22Rv1 (cell line): ENCODE results near the gene KLHL11.

Experiments
- H3K27ac ChIP-seq: fragments of 450-650 bp; 2 replicates; pipeline ENCODE4 v1.5.1; 2017
- ZFX ChIP-seq: fragments of 450-650 bp; IDR thresholded peaks from 2 replicates; pipeline ENCODE4 v1.6.1; 2017; ENCODE audit warnings: antibody characterized with exemption, borderline replicate concordance
- TF ChIP-seq, protein P1 (sequence below): fragments of 450-650 bp; IDR thresholded peaks from 2 replicates; pipeline ENCODE4 v1.5.1; 2017; ENCODE audit warnings: mild to moderate bottlenecking

KLHL11 gene

DNA sequence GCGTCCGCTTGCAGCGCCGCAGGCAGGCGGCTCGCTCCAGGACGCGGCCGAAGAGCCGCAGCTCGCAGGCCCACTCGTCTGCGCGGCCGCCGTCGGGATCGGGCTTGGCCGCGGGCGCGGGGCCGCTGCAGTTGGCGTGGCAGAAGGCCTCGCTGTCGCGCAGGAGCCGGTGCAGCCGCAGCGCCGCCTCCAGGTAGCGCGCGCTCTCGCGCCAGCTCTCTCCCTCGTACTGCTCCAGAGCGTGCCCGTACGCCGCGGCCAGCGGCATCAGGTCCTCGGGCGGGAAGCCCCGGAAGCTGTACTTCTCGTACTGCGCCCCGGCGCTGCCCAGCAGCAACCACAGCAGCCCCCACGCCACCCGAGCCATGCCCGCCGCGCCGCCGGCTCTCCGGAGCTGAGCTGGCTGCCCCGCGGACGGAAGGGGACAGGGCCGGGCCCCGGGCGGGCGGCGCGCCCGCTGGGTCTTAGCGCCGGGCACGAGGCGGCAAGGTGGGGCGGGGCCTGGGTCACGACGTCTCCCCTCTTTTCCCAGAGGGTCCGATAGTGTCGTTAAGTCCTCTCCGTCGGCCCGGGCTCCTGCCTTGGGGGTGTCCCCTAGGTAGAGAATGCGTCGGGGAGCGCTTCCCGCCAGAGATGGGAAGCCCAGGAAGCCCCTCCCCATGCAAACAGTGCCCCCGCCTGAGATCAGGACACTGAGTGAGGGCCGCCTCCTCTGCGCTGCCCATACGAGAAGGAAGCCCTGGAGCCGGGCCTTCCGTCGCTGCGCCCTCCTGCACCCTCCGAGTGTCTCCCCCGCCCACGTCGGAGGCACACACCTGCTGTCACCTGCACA, 53.5 kb downstream of the KLHL11 start, which contains the start of gene P3H4:
Gene P3H4 (minus strand): TSS at position 401 of the 832 bp plus-strand sequence. CDS start 34 bp downstream, at position 367.
- peak within 1 kb of the TSS; percentile 92 for H3K27ac ChIP-seq
- TF ChIP-seq, protein P1, sequence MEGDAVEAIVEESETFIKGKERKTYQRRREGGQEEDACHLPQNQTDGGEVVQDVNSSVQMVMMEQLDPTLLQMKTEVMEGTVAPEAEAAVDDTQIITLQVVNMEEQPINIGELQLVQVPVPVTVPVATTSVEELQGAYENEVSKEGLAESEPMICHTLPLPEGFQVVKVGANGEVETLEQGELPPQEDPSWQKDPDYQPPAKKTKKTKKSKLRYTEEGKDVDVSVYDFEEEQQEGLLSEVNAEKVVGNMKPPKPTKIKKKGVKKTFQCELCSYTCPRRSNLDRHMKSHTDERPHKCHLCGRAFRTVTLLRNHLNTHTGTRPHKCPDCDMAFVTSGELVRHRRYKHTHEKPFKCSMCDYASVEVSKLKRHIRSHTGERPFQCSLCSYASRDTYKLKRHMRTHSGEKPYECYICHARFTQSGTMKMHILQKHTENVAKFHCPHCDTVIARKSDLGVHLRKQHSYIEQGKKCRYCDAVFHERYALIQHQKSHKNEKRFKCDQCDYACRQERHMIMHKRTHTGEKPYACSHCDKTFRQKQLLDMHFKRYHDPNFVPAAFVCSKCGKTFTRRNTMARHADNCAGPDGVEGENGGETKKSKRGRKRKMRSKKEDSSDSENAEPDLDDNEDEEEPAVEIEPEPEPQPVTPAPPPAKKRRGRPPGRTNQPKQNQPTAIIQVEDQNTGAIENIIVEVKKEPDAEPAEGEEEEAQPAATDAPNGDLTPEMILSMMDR, result peak; percentile 93
- no peak for TF ChIP-seq ZFX

DNA sequence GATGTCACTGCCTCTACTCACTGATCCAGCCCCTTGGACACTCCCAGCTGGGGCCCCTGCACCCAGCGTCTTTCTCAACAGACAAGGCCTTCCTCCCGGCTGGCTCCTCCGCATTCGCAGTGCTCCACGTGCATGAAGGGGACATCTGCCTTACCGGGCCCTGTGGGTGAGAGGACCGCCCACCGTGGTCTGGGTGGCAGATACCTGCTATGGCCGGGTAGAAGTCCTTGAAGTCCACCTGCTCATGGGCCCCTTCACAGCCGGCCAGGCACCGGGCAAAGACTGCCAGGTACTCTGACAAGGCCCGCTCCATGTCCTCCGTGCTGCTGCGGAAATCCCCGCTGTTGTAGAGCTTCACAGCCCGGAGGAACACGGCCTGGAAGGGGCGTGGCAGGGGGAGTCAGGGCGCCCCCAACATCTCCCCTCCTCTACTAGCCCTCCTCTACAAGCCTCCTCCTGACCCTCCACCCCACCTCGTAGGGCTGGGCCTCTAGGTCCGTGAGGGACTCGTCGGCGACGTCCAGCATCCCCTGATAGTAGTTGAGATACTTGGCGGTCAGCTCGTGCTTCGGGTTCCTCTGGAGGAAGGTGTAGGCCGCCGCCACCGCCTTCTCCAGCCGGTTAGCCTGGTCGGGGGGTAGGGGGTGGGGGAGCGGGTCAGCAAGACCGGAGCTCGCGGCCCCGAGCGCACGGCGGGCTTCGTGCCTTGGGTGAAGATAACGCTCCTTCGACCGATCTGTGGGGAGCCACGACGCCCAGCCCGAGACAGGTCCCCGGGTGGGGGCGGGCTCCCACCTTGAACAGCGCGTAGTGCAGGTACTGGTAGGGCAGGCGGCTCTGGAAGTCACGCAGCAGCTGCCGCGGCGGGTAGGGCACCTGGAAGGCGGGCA, 54.3 kb downstream of the KLHL11 start:
- peak overlapping the region; percentile 92 for H3K27ac ChIP-seq

DNA sequence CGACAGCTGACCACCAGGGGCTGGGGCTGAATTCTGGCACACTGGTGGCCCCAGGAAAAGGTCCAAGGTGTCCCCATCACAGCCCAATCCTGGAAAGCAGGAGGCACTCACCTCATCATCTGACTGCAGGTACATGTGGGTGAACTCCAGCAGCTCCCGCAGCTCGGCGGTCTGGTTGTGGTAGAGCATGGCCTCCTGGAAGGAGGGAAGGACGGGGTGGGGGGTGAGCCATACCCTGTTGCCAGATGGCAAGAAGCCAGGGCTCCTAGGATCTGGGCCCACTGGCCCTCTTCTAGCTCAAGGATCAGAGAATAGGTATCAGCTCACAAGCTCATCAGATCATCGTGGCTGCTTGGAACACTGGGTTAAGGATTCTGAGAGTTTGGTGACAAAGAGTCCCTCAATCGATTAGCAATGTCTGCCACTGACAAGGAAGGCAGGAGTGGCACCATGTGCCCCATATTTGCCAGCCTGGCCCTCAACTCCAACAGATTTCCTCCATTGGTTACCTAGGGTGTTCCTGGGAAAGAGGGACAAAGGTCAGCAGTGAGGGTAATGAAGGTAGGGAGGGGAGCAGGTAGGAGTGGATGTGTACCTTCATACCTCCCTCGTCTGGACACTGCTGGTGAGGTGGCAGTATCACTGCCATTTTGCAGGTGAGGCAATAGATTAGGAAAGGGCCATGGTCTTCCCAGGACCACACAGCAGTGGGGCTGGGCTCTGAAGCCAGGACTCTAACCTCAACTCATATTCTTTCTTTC, 58.4 kb downstream of the KLHL11 start:
- peak overlapping the region; percentile 12; the same call in 1 of the 2 replicates for H3K27ac ChIP-seq
- no peak for TF ChIP-seq ZFX
- TF ChIP-seq, protein P1, result no peak

More for the DNA sequence above, 54.3 kb downstream of the KLHL11 start:
- no peak for TF ChIP-seq ZFX
- TF ChIP-seq, protein P1, result no peak
